Type B pancreatic cell (in vitro differentiated cells): ENCODE data around the gene LOXL4. TPM values are rescaled to one million over a fixed set of nuclear protein-coding genes. Genes with fewer than 3 reads are reported as not detected.

ENCODE experiments used
- DNase-seq: peaks from one replicate; pipeline ENCODE4 v3.0.0; 2021; ENCODE audit warnings: mixed read lengths; ENCODE audit not compliant: unreplicated experiment; ENCODE audit errors: extremely low spot score
- H3K27ac Mint-ChIP-seq: 2 replicates; pipeline ENCODE4 v1.8.0; 2021; ENCODE audit warnings: mild to moderate bottlenecking, mixed read lengths
- H3K27me3 Mint-ChIP-seq: 2 replicates; pipeline ENCODE4 v1.8.0; 2021; ENCODE audit warnings: mixed read lengths
- H3K36me3 Mint-ChIP-seq: 2 replicates; pipeline ENCODE4 v1.8.0; 2021; ENCODE audit warnings: mixed read lengths
- H3K4me1 Mint-ChIP-seq: one replicate; pipeline ENCODE4 v1.8.0; 2021; ENCODE audit warnings: mixed read lengths; ENCODE audit not compliant: unreplicated experiment
- H3K4me3 Mint-ChIP-seq: 2 replicates; pipeline ENCODE4 v1.8.0; 2021; ENCODE audit warnings: mild to moderate bottlenecking, mixed read lengths
- H3K9me3 Mint-ChIP-seq: 2 replicates; pipeline ENCODE4 v1.8.0; 2021; ENCODE audit warnings: mixed read lengths
- CTCF ChIP-seq: fragments of 200-600 bp; sonication (generic); conservative IDR thresholded peaks from 2 replicates; pipeline ENCODE4 v1.5.0; 2021; ENCODE audit warnings: antibody characterized with exemption, mild to moderate bottlenecking
- total RNA-seq: library from RNA; stranded (reverse); gene quantifications from 2 replicates; pipeline ENCODE4 v1.2.1, GENCODE V29; 2021; ENCODE audit warnings: low replicate concordance

Gene LOXL4
- total RNA-seq, 1 donor from 2014 or later: 59.4 TPM

- no peak for DNase-seq
- H3K36me3 Mint-ChIP-seq: no peaks in the 10 kb centered on the region
- no peak overlapping the region for H3K27ac Mint-ChIP-seq
- no peaks in the 10 kb centered on the region for H3K9me3 Mint-ChIP-seq
- peaks cover 61% of the 10 kb centered on the region for H3K27me3 Mint-ChIP-seq
- TF ChIP-seq CTCF: no peak
- H3K4me3 Mint-ChIP-seq: no peak overlapping the region
- H3K4me1 Mint-ChIP-seq: peaks cover 22% of the 10 kb centered on the region
Observed at GRCh38 chr10:98272656-98273055, 4.7 kb upstream of the LOXL4 start.

GRCh38 chr10:98272245-98272644, 4.3 kb upstream of the LOXL4 start:
- Mint-ChIP-seq H3K9me3 (no peaks in the 10 kb centered on the region), H3K27ac (no peak overlapping the region), H3K27me3 (peaks cover 65% of the 10 kb centered on the region), H3K4me3 (no peak overlapping the region), H3K36me3 (no peaks in the 10 kb centered on the region), H3K4me1 (peaks cover 22% of the 10 kb centered on the region)
- DNase-seq: no peak
- TF ChIP-seq CTCF: no peak

GRCh38 chr10:98270786-98271185, 2.8 kb upstream of the LOXL4 start:
- DNase-seq: no peak
- no peak overlapping the region for H3K27ac Mint-ChIP-seq
- TF ChIP-seq CTCF: no peak
- H3K4me3 Mint-ChIP-seq: peak overlapping the region; percentile 22
- H3K9me3 Mint-ChIP-seq: no peaks in the 10 kb centered on the region
- H3K4me1 Mint-ChIP-seq: peaks cover 35% of the 10 kb centered on the region
- H3K36me3 Mint-ChIP-seq: no peaks in the 10 kb centered on the region
- peaks cover 73% of the 10 kb centered on the region for H3K27me3 Mint-ChIP-seq

- Mint-ChIP-seq H3K27me3 (peaks cover 70% of the 10 kb centered on the region), H3K36me3 (no peaks in the 10 kb centered on the region), H3K27ac (peak overlapping the region; percentile 37), H3K4me1 (peaks cover 35% of the 10 kb centered on the region), H3K4me3 (peak overlapping the region; percentile 22), H3K9me3 (no peaks in the 10 kb centered on the region)
- no peak for DNase-seq
- no peak for TF ChIP-seq CTCF
Observed at GRCh38 chr10:98270073-98270740, 2.2 kb upstream of the LOXL4 start.

- no peak for TF ChIP-seq CTCF
- peak overlapping the region; percentile 80 for H3K4me3 Mint-ChIP-seq
- peaks cover 35% of the 10 kb centered on the region for H3K4me1 Mint-ChIP-seq
- DNase-seq: no peak
- peak overlapping the region; percentile 48 for H3K27ac Mint-ChIP-seq
- peaks cover 68% of the 10 kb centered on the region for H3K27me3 Mint-ChIP-seq
- no peaks in the 10 kb centered on the region for H3K36me3 Mint-ChIP-seq
- no peaks in the 10 kb centered on the region for H3K9me3 Mint-ChIP-seq
Observed at GRCh38 chr10:98269435-98269912, 1.5 kb upstream of the LOXL4 start.
